ENCODE data around the gene LARP4.
"Not testable (repeated sequence)": the region's sequence is repeated elsewhere in the genome, so short reads cannot be mapped to it uniquely, and the experiment has no call there.

The LARP4 gene

DNA sequence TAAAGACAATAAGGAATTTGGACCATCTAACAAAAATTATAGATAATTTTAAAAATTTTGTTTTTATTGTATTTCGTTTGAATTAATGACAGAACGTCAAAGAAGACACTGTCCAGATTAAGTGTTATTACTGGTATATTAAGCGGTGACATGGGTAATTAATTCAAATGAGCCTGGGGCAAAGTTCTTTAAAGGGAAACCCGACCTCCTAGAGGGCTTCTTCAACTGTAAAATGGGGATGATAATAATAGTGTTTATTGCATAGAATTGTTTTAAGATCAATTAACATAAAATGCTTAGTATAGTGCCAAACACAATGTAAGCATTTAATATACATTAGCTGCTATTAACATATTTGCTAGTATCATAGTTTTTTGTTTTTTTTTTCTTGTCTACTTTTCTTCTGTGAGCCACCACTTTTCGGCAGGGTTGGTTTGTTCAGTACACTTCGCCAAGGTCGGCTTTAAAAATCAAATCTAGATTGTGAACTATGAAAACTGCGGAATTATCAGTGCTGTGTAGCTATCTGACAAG, 514 bp upstream of the LARP4 start:
- in situ Hi-C loops (cut with HindIII; ENCODE audit: low sequenced_read_pairs): loop anchor here (5.0 kb wide), 1 partner anchor 37 kb away; no protein-coding TSS in a partner anchor

DNA sequence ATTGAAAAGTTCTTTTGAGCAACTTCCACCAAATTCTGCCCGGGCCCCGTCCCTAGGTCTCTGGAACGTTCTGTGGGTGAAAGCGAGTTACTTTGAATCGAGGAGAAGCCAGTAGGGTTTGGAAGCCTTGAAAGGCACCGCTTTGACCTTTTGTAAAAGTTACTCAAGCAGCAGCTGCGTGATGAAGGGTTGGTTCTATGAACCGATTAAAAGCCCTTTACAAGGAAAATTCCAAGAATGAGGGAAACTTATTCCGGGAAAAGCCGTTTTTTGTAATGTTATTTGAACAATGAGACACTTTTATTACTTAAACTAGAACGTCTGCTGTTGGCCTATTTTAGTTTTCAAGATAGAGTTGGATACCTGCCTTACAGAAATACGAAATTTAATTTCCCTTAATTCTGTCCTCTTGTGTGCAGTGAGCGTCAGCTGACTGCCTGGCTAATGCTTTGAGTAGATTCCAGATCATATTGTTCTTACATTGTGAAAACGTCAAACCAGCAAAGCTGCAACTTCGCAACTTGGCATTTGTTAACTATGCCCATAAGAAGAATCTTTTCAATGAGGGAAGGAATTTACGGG, 906 bp downstream of the LARP4 start:
- in situ Hi-C loops (cut with HindIII; ENCODE audit: low sequenced_read_pairs): loop anchor here (5.0 kb wide), 1 partner anchor 36 kb away; no protein-coding TSS in a partner anchor

DNA sequence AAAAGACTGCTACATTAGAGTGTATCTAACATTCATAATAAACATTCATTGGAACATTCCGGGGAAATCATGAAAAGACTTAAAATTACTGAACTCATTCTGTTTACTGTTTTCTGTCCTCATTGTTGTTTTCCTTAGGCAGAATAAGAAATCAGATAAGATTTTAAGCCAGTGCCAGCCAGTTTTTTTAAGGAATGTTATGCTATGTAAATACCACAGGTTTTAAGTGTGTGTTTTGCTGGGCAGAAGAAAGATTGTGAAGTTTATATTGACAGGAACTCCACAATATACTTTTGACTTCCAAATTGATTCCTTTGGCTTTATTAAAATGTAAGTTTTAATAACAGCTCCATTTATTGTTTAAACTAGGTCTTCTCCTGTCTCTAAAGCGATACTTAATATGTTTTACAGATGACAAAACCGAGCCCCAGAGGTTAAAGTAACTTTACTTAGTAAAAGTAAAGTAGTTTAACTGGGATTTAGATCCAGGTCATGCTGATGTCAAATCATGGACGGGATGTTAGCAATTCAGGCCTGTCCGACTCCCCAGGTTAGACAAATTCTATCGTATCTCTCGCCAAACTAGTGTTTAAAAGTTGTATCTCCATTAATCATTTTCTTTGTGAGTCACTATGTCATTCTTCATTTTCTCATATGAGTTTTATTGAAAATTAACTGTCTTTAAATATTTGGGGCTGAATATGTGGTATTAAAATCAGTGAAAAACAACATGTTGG, 1.7 kb downstream of the LARP4 start:
- in situ Hi-C loops (cut with HindIII; ENCODE audit: low sequenced_read_pairs): loop anchor here (5.0 kb wide), 1 partner anchor 35 kb away; no protein-coding TSS in a partner anchor

DNA sequence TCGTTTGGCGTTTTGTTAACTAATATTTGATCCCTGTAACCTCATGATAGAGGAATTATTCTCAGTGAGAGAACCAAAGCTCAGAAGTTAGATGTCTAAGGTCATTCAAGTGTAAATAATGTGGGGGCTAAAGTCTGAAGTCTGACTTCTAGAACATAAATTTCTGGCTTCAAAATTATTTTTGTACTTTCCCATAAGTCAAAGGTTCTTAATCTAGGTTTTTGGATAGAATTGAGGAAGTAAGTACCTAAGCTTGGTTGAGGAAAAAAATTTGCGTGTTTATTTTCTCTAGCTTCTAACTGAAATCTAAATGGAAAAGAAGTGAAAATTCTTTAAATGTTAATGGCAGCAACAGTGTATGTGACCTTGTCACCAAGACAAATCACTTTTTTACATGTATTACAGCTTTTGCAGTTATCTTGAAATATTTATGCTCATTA, 2.3 kb downstream of the LARP4 start:
- in situ Hi-C loops (cut with HindIII; ENCODE audit: low sequenced_read_pairs): loop anchor here (5.0 kb wide), 1 partner anchor 34 kb away; no protein-coding TSS in a partner anchor

DNA sequence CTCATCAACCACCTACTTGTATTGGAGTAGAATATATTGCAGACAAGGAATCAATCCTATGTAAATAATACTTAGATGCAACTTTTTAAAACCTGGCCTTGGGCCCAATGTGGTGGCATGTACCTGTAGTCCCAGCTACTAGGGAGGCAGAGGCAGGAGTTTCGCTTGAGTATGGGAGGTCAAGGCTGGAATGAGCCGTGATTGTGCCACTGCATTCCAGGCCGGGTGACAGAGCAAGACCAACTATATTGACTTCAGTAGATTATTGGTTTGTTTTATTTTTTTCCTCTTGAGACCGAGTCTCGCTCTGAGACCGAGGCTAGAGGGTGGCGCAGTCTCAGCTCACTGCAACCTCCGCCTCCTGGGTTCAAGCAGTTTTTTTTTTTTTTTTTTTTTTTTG, 3.6 kb downstream of the LARP4 start:
- in situ Hi-C loops (cut with HindIII; ENCODE audit: low sequenced_read_pairs): loop anchor here (5.0 kb wide), 1 partner anchor 33 kb away; no protein-coding TSS in a partner anchor

DNA sequence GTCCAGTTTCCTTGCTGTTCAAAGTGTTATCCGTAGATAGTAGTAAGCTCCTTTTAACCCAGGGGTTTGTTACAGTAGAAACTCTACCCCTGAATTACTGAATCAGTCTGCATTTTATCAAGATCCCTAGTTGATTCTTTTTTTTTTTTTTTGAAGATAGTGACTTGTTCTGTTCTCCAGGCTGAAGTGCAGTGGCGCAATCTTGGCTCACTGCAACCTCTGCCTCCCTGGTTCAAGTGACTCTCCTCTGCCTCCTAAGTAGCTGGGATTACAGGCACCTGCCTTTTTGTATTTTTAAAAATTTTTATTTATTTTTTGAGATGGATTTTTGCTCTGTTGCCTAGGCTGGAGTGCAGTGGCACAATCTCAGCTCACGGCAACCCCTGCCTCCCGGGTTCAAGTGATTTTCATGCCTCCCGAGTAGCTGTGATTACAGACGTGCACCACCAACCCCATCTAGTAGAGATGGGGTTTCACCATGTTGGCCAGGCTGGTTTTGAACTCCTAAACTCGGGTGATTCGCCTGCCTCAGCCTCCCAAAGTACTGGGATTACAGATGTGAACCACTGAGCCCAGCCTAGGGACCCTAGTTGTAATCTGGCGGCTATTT, 10.5 kb downstream of the LARP4 start:
- in situ Hi-C loops (cut with HindIII; ENCODE audit: low sequenced_read_pairs): no loop called here

DNA sequence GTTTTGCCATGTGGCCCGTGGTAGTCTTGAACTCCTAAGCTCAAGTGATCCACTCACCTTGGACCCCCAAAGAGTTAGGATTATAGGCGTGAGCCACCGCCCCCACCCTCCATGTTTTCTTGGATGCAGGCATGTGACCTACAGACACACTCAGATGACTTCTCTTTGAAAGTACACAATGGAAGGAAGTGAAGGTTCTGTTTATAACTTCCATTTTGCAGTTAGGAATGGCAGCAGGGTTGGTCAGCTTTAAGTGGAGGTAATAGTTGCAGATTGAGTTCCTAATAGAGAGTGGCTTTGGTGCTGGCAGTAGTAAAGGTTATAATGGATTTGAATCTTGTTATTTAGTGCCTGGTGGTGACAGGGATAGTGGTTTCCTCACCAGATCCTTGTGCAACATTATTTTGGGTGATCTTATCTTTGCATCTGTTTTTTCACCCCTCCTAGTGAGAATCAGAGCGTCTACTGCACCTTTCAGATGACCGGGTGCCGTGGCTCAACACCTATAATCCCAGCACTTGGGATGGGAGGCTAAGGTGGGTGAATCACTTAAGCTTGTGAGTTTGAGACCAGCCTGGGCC, 15.3 kb downstream of the LARP4 start:
- in situ Hi-C loops (cut with HindIII; ENCODE audit: low sequenced_read_pairs): no loop called here

DNA sequence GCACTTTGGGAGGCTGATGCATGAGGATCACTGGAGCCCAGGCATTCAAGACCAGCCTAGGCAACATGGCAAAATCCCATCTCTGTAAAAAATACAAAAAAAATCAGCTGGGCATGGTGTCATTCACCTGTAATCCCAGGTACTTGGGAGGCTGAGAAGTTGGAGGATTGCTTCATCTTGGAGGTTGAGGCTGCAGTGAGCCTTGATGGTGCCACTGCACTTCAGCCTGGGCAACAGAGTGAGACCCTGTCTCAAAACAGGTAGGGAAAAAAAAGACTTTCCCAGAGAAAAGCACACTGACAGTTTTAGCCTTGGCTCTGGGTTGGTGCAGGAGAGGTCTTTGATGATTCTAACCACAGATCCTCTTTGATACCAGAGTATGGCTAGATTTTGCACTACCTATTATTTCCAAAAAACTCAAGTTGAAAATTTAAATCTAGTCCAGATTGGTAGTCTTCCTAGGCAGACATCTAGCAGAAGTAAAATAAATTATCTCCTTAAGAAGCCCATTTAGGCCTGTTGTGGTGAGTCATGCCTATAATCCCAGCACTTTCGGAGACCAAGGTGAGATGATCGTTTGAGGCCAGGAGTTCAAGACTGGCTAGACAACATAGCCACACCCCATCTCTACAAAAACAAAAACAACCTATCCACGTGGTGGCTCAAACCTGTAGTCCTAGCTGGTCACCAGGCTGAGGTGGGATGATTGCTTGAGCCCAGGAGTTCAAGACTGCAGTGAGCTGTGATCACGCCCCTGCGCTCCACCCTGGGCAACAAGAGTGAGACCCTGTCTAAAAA, 18.6 kb downstream of the LARP4 start:
- in situ Hi-C loops (cut with HindIII; ENCODE audit: low sequenced_read_pairs): no loop called here

DNA sequence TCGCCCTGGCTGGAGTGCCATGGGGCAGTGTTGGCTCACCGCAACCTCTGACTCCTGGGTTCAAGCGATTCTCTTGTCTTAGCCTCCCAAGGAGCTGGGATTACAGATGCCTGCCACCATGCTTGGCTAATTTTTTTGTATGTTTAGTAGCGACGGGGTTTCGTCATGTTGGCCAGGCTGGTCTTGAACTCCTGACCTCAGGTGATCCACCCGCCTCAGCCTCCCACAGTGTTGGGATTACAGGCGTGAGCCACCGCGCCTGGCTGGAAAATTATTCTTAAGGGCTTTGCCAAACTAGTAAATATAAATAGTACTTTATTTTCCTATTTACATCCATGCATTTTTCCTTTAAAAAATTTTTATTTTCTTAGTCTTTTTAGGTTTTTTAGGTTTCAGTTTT, 22.2 kb downstream of the LARP4 start:
- in situ Hi-C loops (cut with HindIII; ENCODE audit: low sequenced_read_pairs): not testable (repeated sequence)

DNA sequence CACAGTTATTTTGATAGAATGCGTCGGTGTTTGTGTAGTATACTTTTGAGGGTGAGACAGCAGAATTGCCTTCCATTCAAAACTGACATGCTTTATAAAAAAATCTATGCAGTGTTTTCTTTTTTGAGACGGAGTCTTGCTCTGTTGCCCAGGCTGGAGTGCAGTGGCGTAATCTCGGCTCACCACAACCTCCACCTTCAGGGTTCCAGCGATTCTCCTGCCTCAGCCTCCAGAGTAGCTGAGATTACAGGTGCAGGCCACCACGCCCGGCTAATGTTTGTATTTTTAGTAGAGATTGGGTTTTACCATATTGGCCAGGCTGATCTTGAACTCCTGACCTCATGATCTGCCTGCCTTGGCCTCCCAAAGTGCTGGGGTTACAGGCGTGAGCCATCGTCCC, 22.7 kb downstream of the LARP4 start:
- in situ Hi-C loops (cut with HindIII; ENCODE audit: low sequenced_read_pairs): not testable (repeated sequence)

DNA sequence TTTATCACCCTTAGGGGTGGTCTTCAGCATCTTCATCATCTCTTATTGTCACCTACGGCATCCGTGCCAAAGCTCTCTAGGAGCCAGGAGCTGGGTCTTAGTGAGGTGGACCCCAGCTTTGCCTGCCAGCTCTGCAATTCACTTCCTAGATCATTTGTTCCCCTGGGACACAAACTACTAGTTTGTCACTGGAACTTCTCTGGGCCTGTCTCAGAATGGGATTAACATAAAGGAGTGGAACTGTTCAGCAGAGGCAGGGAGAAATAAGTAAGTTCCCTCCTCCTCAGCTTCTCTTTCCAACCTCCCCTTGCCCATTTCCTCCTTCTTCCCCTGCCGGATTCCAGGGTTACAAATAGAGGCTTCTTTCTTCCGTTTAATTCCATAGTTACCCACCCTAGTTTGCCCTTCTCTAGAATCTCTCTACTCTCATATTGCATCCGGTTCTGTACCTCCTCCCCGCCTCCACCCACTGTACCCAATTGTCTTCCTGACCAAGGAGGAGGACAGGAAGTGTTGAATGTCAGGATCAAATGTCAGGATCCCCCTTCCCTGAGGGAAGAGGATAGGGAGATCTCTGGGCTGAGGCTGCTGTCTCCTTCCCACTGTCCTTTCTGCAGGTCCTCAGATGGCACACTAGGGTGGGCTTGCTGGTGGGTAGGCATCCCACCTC, 25.0 kb downstream of the LARP4 start:
- in situ Hi-C loops (cut with HindIII; ENCODE audit: low sequenced_read_pairs): no loop called here

DNA sequence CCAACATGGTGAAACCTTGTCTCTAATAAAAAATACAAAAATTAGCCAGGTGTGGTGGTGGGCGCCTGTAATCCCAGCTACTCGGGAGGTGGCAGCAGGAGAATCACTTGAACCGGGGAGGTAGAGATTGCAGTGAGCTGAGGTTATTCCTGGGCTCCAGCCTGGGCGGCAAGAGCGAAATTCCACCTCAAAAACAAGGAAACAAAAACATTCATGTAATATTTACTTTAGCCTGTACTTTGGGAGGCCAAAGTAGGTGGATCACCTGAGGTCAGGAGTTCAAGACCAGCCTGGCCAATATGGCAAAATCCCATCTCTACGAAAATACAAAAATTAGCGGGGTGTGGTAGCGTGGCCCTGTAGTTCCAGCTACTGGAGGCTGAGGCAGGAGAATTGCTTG, 31.0 kb downstream of the LARP4 start:
- in situ Hi-C loops (cut with HindIII; ENCODE audit: low sequenced_read_pairs): not testable (repeated sequence)

DNA sequence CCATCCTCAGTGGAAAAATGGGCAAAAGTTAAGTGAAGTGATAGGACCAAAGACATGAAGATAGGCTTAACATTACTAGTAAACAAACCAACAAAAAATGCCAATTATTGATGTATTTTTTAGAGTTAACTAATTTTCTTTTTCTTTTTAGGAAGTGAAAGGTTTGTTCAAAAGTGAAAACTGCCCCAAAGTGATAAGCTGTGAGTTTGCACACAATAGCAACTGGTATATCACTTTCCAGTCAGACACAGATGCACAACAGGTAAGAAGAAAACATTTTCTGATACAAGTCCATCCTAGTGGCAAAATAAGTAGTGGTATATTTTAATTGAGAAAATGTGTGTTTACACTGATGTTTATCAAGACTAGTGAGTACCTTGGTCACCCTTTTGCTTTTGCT, 39.6 kb downstream of the LARP4 start:
- in situ Hi-C loops (cut with HindIII; ENCODE audit: low sequenced_read_pairs): no loop called here

DNA sequence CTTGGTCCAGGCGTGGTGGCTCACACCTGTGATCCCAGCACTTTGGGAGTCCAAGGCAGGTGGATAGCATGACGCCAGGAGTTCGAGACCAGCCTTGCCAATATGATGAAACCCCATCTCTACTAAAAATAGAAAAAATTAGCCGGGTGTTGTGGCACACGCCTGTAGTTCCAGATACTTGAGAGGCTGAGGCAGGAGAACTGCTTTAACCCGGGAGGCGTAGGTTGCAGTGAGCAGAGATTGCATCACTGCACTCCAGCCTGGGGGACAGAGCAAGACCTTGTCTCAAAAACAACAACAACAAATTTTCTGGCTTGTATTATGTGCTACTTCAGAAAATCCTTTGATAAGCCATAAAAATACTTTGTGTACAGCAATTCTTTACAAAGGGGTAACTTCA, 41.1 kb downstream of the LARP4 start:
- in situ Hi-C loops (cut with HindIII; ENCODE audit: low sequenced_read_pairs): no loop called here

DNA sequence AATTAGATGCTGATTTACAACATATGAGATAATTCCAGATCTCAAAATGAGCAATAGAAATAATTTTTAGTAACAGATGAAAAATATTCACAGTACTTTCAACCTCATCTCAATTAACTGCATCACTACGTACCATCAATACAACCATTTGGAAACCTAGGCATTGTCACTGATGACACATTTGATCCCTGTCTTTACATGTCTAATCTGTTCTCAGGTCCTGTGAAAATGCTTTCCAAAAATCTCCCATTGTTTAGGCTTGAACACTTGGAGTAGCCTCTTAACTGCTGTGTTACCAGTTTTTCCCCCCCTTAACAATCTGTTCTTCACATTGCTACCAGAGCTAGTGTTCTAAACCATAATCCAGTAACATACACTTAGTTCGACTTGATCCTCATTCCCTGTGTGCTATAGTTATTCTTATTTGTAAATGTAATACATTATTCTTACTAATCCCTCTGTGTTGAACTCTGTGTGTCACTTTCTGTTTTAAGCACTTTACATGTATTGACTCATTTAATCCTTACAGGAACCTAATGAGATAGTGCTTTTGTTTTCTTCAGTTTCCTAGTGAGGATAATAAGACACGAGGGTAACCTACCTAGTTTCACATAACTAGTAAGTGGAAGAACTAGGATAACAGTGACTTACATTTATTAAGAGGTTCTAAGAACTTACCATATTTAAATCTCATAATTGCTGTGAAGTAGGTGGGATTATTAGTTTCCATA, 41.7 kb downstream of the LARP4 start:
- in situ Hi-C loops (cut with HindIII; ENCODE audit: low sequenced_read_pairs): no loop called here

DNA sequence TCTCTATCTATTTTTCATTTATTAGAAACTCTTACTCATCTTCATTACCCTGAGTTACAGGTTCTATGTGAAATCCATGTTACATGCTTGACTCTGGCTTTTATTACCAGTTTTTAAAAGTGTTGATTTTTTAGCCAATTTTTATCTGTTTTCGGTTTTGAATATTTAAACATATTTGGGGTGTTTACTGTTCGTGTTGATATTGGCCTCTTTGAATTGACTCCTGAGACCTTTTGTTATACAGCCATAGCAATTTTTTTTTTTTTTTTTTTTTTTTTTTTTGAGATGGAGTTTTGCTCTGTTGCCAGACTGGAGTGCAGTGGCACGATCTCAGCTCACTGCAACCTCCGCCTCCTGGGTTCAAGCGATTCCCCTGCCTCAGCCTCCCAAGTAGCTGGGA, 49.0 kb downstream of the LARP4 start:
- in situ Hi-C loops (cut with HindIII; ENCODE audit: low sequenced_read_pairs): not testable (repeated sequence)

DNA sequence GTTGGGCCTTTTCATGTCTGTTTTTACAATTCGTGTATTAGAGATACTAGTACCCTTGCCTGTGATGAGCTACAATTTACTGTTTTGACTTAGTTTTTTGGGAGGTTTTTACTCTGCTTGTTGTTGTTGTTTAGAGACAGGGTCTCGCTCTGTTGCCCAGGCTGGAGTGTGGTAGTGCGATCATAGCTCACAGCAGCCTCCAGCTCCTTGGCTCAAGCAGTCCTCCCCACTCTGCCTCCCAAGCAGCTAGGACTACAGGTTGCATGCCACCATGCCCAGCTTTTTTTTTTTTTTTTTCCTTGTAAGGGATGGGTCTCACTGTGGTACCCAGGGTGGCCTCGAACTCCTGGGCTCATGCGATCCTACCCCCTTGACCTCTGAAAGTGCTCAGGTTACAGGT, 52.1 kb downstream of the LARP4 start:
- in situ Hi-C loops (cut with HindIII; ENCODE audit: low sequenced_read_pairs): no loop called here

DNA sequence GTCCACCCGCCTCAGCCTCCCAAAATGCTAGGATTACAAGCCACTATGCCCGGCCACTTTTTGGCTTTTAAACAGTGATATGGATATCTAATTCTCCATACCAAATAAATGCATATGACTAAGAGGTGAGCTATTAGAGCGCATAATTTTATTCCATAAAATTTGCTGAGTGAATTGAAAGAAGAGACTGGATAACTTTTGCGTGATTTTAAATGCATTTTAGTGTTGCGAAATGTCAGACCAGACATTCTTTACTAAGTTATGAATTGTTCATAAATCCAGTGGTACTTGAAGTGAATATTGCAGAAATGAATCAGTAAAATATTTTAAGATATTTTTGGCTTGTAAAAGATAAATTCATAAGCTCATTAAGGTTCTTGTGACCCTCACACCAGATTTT, 53.2 kb downstream of the LARP4 start:
- in situ Hi-C loops (cut with HindIII; ENCODE audit: low sequenced_read_pairs): no loop called here

DNA sequence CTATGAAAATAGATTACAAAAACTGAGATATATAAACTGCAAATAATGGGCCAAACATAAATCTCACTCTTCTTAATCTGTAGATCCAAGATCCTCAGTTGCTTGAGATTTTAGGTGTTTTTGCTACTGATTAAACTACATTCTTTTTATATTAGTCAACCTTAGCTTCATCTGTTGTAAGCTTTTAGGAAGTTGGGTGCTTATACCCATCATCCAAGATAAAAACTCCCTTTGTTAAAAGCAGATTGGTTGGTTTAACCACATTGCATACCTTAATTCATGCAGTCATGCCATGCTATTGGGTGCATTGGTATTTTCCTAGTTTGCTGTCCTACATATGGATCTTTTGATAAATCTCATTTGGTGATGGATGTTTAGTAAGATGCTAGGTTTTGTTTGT, 57.9 kb downstream of the LARP4 start:
- in situ Hi-C loops (cut with HindIII; ENCODE audit: low sequenced_read_pairs): no loop called here

All from endothelial cell of hepatic sinusoid (primary cell).